HL-60 (cell line): ENCODE measurements around the gene CLCN7.

Experiments used
- CTCF ChIP-seq: IDR thresholded peaks from one replicate; pipeline ENCODE4 v1.5.1; 2011; ENCODE audit warnings: low read length, control low read depth, inconsistent platforms; ENCODE audit not compliant: insufficient read depth
- POLR2AphosphoS5 ChIP-seq: IDR thresholded peaks from 2 replicates; pipeline ENCODE4 v1.6.1; 2012; ENCODE audit warnings: low read depth
- SPI1 ChIP-seq: IDR thresholded peaks from 2 replicates; pipeline ENCODE4 v1.6.1; 2012; ENCODE audit warnings: low read depth, mild to moderate bottlenecking, borderline replicate concordance

GRCh38 chr16:1442697-1443096 is 32.1 kb downstream of the CLCN7 start:
- TF ChIP-seq CTCF (no peak), POLR2AphosphoS5 (no peak), SPI1 (no peak)
